DMS153 treated with DMSO at 0.1 percent for 48 hours (cell line): ENCODE measurements around the gene PLEKHN1.
A peak's percentile ranks its signal among the peaks of the same experiment; 100 is the strongest.

Experiments
- DNase-seq: peaks from one replicate; lab custom pipeline; 2025; ENCODE audit not compliant: unreplicated experiment; lab: John Stamatoyannopoulos, UW

PLEKHN1 gene

DNA sequence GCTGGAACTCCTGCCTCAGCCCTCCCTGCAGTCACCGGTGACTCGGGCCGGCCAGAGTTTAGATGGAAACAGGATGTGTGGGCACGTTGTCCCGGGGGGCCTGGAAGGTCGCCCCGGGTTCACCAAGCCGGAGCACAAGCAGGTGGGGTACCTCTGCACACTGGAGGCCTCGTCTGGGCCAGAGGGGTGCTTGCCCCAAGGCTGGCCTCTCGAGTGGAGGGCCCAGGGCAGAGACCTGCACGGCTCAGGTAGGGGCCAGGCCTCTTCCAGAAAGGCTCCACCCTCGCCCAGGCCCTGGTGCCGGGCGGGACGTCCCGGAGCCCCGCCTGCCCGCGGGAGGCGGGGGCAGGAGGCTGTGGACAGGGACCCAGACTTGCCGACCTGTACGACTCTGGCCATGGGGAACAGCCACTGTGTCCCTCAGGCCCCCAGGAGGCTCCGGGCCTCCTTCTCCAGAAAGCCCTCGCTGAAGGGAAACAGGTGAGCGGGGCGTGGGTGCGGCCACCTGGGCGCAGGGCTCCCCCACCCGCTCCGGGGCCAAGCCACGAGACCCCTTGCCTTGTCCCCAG lies at the start of gene PLEKHN1:
PLEKHN1 (plus strand) TSS at position 348 of the 569 bp plus-strand sequence; CDS start at position 398, 50 bp downstream.
- no peak for DNase-seq

DNA sequence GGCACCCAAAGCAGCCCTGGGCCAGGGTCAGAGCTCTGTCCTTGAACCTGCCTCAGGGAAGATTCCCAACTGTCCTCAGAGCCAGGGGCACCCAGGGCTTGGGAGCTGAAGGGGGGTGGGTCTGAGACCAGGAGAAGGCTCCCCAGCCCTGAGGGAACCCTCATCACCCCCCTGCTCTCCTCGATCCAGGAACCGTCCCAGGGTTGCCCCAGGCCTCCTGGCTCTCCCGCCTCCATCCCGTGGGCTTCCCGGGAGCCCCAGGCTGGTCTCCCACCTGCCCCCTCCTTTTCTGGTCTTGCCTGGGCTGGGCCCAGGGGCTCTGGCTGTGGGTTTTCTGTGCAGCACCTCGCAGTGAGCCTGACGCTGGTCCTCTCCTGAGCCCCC lies 49.2 kb upstream of the PLEKHN1 start:
- DNase-seq, result no peak

- DNase-seq, result no peak
Observed at GRCh38 chr1:917466-918091, 48.7 kb upstream of the PLEKHN1 start.

- no peak for DNase-seq
Observed at GRCh38 chr1:918353-918752, 47.9 kb upstream of the PLEKHN1 start.

DNA sequence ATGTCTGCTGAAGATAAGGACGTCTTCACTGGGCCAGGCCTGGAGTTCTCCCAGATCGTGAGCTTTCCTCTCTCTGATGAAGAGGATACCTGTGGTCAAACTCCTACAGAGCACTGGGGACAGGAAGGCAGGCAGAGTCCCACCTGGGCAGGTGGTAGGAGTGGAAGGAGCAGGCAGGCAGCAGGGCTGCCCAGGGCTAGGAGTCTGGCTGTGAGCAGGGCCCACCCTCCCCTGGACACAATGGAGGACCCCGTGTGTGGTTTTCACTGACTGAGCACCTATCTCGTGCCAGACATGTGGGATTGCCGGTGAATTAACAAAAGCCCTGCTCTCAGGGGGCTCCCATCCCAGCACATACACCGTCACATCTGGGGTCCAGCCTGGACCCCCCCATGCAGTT lies 47.4 kb upstream of the PLEKHN1 start:
- no peak for DNase-seq

GRCh38 chr1:919271-919872 lies 46.9 kb upstream of the PLEKHN1 start:
- DNase-seq, result no peak

- no peak for DNase-seq
Observed at GRCh38 chr1:920010-920409, 46.3 kb upstream of the PLEKHN1 start.

DNA sequence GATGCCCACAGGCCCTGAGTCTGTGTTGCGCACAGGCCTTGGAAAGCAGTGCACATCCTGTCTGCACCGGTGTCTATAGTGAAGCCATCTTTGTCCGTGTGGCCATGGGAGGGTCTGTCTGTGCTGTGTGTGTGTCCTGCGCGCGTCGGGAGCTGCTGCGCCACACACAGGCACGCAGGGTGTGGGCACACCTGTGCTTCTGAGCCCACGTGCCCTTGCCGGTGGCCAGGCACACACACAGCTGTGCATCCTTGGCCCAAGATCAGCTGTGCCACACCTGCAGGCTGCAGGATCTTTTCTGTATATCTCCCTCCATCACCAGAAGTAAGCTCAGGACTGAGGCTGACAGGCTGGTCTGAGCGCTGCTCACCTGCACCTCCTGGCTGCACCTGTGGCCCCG lies 45.8 kb upstream of the PLEKHN1 start:
- DNase-seq, result no peak

DNA sequence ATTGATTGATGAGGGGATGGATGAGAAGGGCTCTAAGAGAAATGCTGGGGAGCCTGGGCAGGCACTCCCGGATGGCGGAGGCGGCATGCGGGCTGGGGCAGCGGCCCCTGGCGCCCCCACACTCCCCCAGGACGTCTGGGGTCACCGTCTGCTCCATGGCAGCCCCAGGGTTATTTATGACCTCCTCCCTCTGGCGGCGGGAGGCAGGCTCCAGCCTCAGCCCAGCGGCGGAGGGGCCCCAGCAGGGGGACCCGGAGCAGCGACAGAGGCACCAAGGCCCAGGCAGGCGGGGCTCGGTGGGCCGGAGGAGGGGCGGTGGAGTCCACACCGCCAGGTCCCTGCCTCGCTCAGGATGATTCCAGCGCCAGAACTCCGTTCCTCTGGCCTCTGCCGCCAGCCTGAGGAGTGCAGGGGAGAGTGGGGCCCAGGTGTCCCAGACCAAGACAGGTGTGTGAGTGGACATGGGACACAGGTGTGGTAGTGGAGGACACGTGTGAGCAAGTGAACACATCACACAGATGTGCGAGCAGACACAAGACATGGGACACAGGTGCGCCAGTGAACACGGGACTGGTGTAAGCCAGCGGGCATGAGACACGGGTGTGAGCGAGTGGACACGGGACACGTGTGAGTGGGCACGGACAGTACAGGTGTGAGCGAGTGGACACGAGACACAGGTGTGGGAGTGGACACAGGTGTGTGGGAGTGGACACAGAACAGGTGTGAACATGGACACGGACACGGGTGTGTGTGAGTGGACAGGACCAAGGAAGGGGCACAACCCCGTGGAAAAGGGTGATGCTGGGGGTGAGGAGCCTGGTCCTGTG lies 45.1 kb upstream of the PLEKHN1 start:
- peak; percentile 64 for DNase-seq

GRCh38 chr1:923131-923990 lies 42.9 kb upstream of the PLEKHN1 start, which contains the start of gene SAMD11:
SAMD11 (plus strand) TSS chr1:923923; CDS start chr1:924432, 509 bp downstream.
- DNase-seq, result peak; percentile 63

DNA sequence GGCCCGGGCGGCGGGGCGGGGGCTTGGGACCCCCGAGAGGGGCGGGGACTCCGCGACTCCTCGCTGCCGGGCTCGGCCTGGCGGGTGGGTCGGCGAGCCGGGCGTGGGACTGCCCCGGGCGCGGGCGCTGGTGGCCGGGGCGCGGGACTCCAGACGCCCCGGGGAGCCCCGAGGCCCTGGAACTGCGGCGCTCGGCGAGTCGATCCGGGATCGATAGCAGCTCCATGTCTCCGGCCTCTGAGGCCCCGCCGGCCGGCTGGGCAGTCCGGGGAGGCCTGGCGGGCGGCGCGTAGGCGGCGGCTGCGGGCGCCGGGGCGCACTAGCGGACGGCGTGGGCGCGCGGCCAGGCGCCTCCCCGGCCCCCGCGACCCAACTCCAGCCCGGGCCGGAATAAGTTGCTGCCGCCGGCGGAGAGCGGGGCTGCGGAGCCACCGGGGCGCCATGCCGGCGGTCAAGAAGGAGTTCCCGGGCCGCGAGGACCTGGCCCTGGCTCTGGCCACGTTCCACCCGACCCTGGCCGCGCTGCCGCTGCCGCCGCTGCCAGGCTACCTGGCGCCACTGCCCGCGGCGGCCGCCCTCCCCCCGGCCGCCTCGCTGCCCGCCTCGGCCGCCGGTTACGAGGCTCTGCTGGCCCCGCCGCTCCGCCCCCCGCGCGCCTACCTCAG lies 42.2 kb upstream of the PLEKHN1 start:
- DNase-seq, result no peak

GRCh38 chr1:924656-925560 lies 41.4 kb upstream of the PLEKHN1 start:
- DNase-seq, result no peak

- no peak for DNase-seq
Observed at GRCh38 chr1:925561-926421, 40.5 kb upstream of the PLEKHN1 start.

DNA sequence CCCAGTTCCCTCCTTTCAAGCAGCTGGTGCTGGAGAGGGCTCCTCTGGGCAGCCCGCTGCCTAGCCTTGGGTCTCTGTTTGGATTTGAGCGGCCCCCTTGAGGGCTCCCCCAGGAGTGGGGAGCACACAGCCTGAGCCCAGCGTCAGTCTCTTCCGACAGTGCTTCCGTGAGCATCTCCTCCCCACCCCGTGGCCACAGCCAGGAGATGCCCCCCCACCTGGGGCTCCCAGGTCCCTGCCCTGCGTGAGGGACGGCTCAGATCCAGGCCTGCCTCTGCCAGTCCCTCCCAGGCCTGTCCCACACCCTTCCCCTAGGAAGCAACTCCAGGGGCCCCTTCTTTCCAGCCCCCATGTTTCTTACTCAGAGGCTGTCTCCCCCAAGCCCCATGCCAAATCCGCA lies 39.0 kb upstream of the PLEKHN1 start:
- no peak for DNase-seq

- DNase-seq, result no peak
Observed at GRCh38 chr1:927748-928147, 38.5 kb upstream of the PLEKHN1 start.

DNA sequence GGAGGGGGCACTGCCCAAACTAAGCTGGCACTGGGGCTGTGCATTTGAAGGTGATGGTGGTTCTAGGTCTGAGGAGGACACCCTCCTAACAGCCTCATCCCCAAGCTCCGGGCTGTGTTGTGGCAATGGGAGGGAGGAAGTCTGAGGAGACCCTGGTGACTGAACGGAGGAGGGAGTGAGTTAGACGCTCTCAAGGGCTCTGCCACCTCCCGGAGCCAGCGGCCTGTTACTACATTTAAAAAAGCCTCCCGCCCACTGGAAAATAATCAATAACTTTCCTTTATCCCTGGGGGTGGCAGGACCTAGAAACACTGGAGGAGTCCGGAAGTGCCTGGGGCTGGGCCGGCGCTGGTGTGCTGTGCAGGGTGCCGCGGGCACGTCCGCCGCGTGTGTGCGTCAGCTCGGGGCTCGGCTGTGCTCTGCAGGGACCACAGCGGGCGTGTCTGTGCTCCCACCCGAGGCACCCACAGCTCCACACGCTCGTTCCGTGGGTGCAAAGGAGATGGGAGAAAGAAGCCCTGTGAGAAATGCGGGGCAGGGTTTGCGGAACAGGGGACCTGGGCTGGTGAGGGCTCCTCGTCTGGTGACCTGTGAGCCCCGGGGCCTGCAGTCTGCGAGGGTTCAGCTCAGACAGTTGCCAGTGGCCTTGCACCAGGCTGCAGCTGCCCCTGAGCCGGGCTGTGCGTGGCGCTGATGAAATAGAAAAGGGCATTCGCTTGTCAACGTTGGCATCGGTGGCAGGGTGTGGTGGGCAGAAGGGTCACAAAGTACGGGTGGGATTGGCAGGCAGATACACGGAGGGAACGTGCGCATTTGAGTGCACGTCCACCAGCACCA lies 37.2 kb upstream of the PLEKHN1 start:
- DNase-seq, result no peak
